HG02678 (cell line): Measurements from ENCODE around the gene TRIML1.

Source experiments
- ATAC-seq: cut with Tn5 transposase; IDR thresholded peaks from one replicate; pipeline ENCODE4 v1.9.1; 2021; ENCODE audit warnings: mild to moderate bottlenecking, moderate library complexity; ENCODE audit not compliant: unreplicated experiment

The TRIML1 gene, protein sequence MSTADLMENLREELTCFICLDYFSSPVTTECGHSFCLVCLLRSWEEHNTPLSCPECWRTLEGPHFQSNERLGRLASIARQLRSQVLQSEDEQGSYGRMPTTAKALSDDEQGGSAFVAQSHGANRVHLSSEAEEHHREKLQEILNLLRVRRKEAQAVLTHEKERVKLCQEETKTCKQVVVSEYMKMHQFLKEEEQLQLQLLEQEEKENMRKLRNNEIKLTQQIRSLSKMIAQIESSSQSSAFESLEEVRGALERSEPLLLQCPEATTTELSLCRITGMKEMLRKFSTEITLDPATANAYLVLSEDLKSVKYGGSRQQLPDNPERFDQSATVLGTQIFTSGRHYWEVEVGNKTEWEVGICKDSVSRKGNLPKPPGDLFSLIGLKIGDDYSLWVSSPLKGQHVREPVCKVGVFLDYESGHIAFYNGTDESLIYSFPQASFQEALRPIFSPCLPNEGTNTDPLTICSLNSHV

DNA sequence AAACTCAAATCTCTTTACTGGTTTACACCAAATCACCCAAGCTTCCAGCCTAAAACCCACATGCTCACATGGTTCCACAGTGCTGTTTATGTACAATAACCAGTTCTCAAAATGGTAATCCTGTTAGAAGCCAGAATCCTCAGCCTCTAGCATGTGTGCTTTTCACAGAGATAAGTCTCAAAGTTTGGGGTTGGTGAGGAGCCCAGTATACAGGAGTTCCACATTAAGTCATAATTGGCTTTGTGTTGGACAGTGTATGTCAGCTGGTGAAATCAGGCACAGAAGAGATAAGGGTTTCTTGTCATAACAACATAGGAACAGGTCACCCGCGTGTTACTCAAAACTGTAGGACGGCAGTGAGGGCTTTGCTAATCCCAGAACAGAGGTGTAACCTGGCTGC, at the start of gene TRIML1:
Gene TRIML1, plus strand, starts transcription at position 301 of the 400 bp plus-strand sequence. CDS start 118 bp downstream, outside the sequence.
- ATAC-seq: no peak

DNA sequence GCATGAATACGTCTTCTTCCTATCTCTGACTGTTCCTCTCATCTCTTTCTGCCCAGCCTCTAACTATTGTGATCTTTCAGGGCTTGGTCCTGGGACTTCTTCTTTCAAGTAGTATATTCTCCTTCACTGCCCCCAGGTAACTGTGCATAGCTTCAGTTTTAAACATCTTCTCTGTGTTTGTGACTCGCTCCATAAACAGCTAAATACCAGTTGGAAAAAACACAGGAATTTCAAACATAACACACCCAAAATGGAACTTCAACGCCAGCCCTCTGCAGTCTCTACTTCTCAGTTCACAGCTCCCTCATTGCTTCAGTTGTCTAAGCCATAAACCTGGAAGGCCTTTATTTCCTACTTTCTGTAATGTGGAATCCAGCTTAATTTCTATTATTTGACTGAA, 46.4 kb upstream of the TRIML1 start:
- ATAC-seq: no peak

DNA sequence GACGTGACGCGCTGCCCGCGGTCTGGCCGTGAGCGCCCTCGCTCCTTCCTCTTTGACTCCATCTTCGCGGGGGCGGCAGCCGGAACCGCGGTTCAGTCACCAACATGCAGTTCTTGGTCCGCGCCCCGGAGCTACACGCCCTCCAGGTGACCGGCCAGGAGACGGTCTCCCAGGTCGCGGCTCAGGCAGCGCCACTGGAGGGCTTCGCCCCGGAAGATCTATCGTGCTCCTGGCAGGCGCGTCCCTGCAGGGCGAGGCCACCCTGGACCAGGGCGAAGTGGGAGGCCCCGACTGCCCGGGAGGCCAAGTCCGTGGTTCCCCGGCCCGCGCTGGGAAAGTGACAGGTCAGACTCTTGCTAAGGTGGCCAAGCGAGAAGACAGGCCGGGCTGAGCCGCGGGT, 32.8 kb upstream of the TRIML1 start:
- no peak for ATAC-seq

DNA sequence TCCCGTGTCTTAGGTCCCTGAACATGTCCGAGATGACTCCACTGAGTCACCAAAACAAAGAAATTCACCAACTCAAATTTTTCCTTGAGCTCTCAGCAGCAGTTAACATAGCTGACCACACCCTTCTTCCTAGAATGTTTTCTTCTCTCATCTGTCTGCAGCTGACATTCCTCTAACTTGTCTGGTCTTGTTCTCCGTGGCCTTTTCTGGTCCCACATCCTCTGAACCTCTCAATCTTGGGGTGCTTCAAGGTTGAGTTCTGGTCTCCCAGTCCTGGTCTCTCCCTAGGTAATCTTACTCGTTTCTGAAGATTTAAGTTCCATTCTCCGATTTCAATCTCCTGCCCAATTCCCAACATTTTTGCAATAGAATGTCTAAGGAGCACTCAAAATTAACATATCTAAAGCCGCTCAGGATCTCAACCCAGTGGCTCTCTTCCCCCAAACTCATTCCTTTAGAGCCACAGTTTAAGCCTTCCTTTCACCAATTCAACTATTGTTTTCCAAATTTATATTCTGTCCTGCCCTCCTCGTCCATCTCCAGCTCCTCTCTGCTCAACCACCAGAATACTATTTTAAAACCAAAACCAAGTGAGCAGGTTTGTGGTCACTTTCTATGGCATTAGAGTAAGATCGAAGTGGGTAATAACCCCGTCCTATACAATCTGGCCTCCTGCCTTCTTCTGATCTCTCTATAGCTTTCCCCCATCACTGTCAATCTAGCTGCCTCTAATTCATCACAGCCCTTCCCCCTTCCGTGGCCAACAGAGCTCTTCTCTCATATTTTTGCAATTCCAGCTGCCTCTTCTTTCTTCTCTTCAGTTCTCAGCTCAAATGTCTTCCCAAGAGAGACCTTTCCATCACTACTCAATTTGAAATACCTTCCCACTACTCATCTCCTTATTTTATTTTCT, 31.1 kb upstream of the TRIML1 start:
- no peak for ATAC-seq

DNA sequence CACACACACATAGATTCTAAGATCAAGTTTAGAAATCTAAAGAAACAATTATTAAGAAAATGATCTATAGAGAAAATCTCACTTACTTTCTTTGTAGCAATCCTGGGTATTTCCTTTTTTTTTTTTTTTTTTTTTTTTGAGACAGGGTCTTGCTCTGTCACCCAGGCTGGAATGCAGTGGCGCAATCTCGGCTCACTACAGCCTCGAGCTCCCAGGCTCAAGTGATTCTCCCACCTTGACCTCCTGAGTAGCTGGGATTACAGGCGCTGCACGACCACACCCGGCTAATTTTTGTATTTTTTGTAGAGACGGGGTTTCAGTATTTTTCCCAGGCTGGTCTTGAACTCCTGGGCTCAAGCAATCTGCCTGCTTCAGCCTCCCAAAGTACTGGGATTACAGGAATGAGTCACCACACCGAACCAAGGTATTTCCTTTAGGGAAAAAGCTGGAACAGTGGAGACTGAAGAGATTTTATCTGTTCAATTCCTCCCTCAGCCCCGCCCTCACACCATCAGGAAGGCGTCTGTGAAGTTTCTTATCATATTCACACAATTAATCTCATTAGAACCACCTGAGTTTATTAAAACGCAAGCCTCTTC, 30.0 kb upstream of the TRIML1 start, which contains the start of gene TRIML2:
Gene TRIML2, minus strand, starts transcription at position 447 of the 599 bp plus-strand sequence. CDS start 4,235 bp downstream, outside the sequence.
- ATAC-seq: no peak

DNA sequence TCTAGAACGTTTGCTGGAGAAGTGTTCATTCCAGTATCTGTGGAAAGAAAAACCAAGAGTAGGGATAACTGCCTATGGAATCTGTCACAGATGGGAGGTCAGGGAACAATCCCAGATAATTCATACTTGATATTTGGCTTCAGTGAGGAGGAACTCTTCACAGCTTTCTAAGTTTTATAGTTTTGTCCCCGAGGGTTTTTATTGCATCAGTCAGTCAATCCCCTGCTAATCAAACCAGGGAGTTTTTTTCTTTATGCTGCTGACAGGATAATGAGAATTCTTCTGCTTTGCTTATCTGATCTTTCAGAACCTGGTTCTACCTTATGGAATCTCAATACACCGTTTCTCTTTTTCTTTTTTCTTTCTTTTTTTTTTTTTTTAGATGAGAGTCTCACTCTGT, 29.2 kb upstream of the TRIML1 start:
- no peak for ATAC-seq

DNA sequence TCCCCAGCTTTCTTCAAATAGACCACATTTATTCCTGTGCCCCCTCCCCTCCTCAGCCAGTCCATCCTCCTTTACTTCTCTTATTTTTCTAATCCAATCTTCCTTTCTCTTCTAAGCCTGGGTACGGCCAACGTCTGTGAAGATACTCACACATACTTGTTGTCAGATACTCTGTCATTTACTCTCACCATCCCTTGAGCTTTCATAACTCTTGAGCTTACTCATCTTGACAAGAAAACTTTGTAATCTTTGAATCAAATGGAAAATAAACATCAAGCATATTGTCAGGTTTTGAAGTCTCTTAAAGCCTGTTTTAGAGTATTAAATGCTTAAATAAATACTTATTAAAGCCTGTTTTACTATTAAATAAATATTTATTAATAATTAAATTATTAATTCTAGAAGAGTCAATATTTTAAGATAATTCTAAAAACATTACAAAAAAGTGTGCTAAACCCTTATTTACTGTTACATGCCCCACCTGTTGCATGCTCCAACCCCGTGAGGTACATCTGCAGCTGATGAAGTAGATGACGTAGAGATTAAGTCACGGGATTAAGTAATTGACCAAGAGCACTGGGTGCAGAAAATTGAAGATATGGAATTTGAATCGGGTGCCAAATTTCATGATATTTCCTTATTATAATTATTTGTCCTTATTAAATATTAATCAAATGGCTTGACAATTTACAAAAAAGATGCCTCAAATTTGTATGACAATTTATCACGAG, 28.3 kb upstream of the TRIML1 start:
- no peak for ATAC-seq

DNA sequence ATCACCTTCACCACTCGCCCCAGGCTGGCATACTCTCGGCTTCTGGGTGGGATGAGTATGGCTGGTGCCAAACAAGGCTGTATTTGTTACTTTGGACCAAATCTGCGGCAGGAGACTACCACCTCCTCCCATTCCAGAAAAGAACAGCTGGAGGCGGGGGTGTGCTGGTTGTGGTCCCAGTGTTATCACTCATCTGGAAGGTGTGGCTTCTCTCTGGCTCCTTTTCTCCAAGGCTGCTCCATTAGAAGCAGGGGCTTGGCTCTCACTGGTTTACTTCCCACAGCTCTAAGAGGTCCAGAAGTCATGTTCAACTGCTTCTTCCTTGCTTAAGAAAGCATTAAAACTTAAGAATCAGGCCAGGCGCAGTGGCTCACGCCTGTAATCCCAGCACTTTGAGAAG, 27.3 kb upstream of the TRIML1 start:
- ATAC-seq: no peak

DNA sequence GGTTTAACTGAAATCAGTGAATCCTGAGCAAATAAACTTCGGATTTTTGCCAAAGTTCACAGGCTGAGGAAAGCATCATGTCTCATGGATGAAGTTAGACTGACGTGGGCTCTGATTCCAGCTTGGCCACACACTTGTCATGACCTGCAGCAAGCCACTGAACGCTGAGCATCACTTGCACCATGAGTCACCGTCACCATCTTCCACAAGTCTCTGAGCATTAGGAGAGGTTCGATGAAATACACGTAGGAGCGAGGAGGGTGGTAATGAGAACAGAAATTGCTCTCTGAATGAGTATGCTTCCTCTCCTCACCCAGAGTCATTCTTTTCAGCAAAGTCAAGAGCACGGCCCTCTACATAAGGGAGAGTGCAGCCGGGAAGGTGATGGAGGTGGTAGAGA, 26.1 kb upstream of the TRIML1 start:
- no peak for ATAC-seq

DNA sequence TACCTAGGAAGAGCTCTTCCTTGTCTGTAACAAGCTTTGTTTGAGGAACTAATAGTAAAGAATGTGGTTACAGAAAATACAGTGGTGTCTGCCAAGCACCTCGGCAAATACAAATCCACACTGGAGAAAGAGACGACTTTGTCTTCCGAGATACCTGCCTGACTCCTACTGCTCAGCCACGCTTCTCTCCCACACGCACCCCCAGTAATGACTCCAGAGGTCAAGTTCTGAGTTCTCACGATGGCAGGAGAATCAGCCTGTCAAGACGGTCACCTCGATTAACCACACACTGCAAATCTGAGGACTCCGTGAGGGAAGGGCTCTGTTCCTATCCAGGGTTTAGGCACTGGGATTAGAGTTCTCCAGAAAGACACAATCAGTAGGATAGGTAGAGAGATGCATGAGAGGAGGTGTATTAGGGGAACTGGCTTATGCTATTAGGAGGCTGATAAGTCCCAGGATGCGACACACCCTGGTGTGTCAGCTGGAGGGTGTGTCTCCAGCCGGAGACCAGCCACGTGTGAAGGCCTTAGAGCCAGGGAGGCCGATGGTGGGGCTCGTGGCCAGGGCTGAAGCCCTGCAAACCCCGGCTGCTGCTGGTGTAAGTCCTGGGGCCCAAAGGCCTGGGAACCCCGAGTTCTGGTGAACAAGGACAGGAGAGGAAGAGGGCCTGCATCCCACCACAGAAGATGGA, 21.5 kb upstream of the TRIML1 start:
- ATAC-seq: no peak

DNA sequence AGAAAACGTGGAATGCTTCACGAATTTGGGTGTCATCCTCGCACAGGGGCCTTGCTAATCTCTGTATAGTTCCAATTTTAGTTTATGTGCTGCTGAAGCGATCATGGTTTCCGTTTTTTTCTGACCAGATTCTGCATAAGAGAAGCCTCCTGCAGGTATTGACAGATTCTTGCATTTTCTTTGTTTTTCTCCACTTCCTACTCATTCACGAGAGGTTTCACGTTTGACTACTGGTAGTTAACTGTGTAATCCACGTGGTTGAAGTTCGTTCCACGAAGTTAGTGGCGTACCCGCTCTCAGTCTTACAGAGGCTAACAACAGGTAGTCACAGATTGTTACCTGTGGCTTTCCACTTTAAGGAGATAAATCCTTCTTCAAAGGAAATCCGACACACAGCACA, 17.7 kb upstream of the TRIML1 start:
- ATAC-seq: no peak

DNA sequence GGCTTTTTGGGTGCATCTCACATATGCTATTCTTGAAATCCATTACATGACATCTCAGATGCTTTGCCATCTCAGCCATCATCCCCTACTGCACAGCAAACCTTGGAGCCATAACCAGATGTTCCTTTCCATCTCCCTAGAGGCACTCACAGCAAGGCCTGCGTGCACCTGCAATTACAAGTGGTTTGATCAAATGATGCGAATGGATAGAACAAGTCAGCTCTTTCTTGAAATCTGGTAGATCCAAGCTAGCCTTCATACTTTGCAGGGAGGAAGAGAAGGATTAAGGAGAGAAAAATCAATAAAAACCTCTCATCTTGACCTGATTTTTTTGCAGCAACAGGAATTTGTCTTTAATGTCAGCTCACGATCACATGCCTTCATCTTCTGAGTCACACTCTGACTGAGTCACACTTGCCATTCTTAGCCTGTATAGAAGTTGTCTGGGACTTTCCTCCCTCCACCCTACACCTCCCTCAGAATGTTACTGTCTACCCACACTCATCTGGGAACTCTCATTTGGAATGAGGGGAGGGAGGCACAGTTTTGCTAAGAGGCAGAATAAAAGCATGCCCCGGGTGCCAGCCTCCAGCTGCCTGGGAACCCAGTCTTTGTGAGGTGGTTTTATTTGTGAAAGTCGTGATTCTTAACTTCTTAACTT, 11.9 kb upstream of the TRIML1 start:
- ATAC-seq: no peak

DNA sequence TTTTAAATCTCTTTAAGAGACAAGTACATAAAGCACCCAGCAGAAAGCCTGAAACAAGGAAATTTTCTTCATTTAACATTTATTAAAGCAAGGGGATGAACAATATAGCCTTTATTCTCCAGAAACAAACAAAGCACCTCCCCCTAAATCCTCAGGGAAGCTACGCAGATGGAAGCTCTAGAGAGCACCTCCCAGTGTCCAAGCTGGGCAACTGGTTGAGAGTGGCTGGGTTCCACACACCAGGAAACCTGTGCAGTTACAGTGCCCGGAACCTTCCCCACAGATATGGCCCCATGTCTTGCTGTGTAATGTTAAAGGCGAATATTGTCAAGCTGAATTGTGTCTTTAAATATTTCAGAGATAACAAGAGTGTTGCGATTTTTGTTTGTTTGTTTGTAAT, 8.9 kb upstream of the TRIML1 start:
- no peak for ATAC-seq

DNA sequence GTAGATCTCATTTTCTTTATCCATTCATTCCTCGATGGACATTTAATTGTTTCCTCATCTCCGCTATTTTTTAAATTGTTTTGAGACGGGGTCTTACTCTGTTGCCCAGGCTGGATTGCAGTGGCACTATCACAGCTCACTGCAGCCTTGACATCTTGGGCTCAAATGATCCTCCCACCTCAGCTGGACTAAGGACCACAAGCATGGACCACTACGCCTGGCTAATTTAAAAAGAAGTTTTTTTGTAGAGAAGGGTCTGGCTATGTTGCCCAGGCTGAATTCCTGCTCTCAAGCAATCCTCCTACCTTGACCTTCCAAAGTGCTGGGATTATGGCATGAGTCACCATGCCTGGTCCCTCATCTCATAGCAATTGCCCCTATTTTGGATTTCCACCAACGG, 7.0 kb upstream of the TRIML1 start:
- ATAC-seq: no peak

DNA sequence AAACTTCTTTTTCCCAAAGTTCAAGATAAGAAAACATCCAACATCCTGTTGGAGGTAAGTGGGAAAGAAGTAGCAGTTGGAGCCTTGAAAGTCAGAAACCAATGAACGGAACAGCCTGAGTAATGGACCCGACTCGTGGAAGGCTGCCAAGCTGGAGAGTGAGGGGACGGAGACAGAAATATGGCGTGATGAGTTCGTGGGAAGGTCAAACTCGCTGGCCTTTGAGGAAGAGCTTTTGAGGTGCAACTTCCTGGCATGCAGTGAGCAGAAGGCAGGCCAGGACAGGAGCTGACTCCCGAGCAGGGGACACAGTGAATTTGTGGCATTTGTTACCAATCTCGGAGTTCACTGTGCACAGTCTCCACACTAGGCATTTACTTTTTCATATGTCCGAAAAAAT, 1.0 kb upstream of the TRIML1 start:
- no peak for ATAC-seq

DNA sequence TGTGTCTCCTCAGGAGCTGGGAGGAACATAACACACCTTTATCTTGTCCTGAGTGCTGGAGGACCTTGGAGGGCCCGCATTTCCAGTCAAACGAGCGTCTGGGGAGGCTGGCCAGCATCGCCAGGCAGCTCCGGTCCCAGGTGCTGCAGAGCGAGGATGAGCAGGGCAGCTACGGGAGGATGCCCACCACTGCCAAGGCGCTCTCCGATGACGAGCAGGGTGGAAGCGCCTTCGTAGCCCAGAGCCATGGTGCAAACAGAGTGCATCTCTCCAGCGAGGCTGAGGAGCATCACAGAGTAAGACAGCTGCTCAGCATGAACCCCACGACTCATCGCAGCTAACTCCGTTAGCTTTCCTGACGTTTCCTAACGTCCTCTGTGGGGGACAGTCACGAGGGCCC, 430 bp downstream of the TRIML1 start:
- no peak for ATAC-seq

DNA sequence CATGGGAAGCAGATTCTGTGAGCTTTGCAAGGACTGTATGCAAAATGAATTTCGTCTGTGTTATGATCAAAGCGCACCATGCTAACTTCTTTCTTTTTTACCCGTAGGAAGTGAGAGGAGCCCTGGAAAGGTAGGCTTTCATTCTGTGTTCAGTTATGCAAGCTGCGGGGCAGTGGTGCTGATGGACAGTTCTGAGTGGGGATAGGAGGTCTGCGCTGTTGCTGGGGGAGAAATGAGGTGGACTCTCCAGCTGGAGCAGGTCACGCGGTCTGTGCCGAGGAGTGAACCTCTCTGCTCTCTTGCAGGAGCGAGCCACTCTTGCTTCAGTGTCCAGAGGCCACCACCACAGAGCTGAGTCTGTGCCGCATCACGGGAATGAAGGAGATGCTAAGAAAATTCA, 4.5 kb downstream of the TRIML1 start:
- ATAC-seq: no peak

DNA sequence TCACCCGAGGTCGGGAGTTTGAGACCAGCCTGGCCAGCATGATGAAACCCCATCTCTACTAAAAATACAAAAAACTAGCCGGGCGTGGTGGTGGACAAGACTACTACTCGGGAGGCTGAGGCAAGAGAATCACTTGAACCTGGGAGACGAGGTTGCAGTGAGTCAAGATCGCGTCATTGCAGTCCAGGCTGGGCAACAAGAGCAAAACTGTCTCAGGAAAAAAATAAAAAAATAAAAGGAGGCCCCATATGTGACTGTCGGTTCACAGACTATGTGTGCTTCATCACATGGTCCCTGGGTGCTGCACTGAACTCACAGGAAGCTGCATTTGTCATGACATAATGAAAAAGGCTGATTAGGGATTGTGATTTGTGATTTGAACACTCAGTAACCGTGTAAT, 6.4 kb downstream of the TRIML1 start:
- no peak for ATAC-seq

DNA sequence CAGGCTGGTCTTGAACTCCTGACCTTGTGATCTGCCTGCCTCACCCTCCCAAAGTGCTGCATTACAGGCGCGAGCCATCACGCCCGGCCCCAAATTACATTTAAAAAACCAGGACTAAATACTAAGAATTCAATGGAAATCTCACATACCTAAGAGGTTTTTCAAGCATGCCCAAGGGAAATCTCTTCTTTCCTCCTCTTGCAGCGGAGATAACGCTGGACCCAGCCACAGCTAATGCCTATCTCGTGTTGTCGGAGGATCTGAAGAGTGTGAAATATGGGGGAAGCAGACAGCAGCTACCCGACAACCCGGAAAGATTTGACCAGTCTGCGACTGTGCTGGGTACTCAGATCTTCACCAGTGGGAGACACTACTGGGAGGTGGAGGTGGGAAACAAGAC, 7.4 kb downstream of the TRIML1 start:
- no peak for ATAC-seq

DNA sequence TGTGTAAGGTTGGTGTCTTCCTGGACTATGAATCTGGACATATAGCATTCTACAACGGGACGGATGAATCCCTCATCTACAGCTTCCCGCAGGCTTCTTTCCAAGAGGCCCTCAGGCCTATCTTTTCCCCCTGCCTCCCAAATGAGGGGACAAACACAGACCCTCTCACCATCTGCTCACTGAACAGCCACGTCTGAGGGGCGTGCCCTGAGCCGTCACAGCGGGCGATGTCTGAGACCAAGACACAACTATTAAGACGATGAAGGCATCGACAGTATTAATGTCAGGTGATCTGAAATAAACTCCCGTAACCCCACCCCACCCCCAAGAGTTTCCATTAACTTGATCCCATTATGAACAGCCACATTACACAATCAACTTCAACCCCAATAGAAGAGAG, 7.9 kb downstream of the TRIML1 start:
- no peak for ATAC-seq
